Astrocyte (in vitro differentiated cells and primary cell): ENCODE measurements around the gene FAM117A. TPM values are rescaled to one million over a fixed set of nuclear protein-coding genes. Genes with fewer than 3 reads are reported as not detected.

Experiments
- DNase-seq: peaks from one replicate; pipeline ENCODE4 v3.0.0-alpha.2; 2010; ENCODE audit warnings: low read depth
- FAIRE-seq: peaks from 2 replicates; lab custom pipeline; 2011; peaks lifted over from hg19 to GRCh38; lab: Jason Lieb, UNC
- H2AFZ ChIP-seq: 2 replicates; pipeline ENCODE4 v1.6.0; 2012; ENCODE audit warnings: low read depth, low read length, inconsistent platforms
- H3K27ac ChIP-seq: 2 replicates; pipeline ENCODE4 v1.5.1; 2011; ENCODE audit warnings: low read depth, low read length, inconsistent platforms
- H3K27me3 ChIP-seq: 2 replicates; pipeline ENCODE4 v1.6.0; 2011; ENCODE audit warnings: low read length, inconsistent platforms; ENCODE audit not compliant: insufficient read depth
- H3K36me3 ChIP-seq: 2 replicates; pipeline ENCODE4 v1.5.1; 2011; ENCODE audit warnings: low read length, inconsistent platforms; ENCODE audit not compliant: insufficient read depth
- H3K4me1 ChIP-seq: 2 replicates; pipeline ENCODE4 v1.5.1; 2011; ENCODE audit warnings: low read length, inconsistent platforms; ENCODE audit not compliant: insufficient read depth
- H3K4me2 ChIP-seq: 2 replicates; pipeline ENCODE4 v1.6.0; 2012; ENCODE audit warnings: low read length, inconsistent platforms
- H3K4me3 ChIP-seq: 2 replicates; pipeline ENCODE4 v1.5.1; 2011; ENCODE audit warnings: low read depth, mild to moderate bottlenecking, low read length, inconsistent platforms; ENCODE audit not compliant: insufficient read depth
- H3K79me2 ChIP-seq: 2 replicates; pipeline ENCODE4 v1.6.0; 2012; ENCODE audit warnings: mild to moderate bottlenecking, low read length, inconsistent platforms; ENCODE audit not compliant: insufficient read depth
- H3K9ac ChIP-seq: 2 replicates; pipeline ENCODE4 v1.6.0; 2012; ENCODE audit warnings: mild to moderate bottlenecking, low read length, inconsistent platforms
- H3K9me3 ChIP-seq: 2 replicates; pipeline ENCODE4 v1.5.1; 2012; ENCODE audit warnings: low read depth, mild to moderate bottlenecking, low read length, inconsistent platforms; ENCODE audit not compliant: insufficient read depth
- H4K20me1 ChIP-seq: 2 replicates; pipeline ENCODE4 v1.6.0; 2012; ENCODE audit warnings: low read length, inconsistent platforms; ENCODE audit not compliant: insufficient read depth
- H3K27ac Mint-ChIP-seq: one replicate; pipeline ENCODE4 v1.8.0; 2021; ENCODE audit warnings: mild to moderate bottlenecking, mixed read lengths; ENCODE audit not compliant: unreplicated experiment
- H3K27me3 Mint-ChIP-seq: one replicate; pipeline ENCODE4 v1.8.0; 2021; ENCODE audit warnings: low read depth, mixed read lengths; ENCODE audit not compliant: unreplicated experiment
- H3K36me3 Mint-ChIP-seq: one replicate; pipeline ENCODE4 v1.8.0; 2021; ENCODE audit warnings: low read depth, mixed read lengths; ENCODE audit not compliant: unreplicated experiment
- H3K4me1 Mint-ChIP-seq: one replicate; pipeline ENCODE4 v1.8.0; 2021; ENCODE audit warnings: low read depth, mixed read lengths; ENCODE audit not compliant: unreplicated experiment
- H3K4me3 Mint-ChIP-seq: one replicate; pipeline ENCODE4 v1.8.0; 2021; ENCODE audit warnings: mild to moderate bottlenecking, moderate library complexity, mixed read lengths; ENCODE audit not compliant: unreplicated experiment
- H3K9me3 Mint-ChIP-seq: one replicate; pipeline ENCODE4 v1.8.0; 2021; ENCODE audit warnings: mild to moderate bottlenecking, mixed read lengths; ENCODE audit not compliant: unreplicated experiment
- CTCF ChIP-seq: IDR thresholded peaks from 2 replicates; pipeline ENCODE4 v1.5.1; 2011; ENCODE audit warnings: low read depth, mild to moderate bottlenecking, inconsistent platforms, low read length, moderate library complexity; ENCODE audit not compliant: insufficient read depth
- EZH2 ChIP-seq: IDR thresholded peaks from 2 replicates; pipeline ENCODE4 v1.6.1; 2012; ENCODE audit warnings: mild to moderate bottlenecking, low read length, inconsistent platforms; ENCODE audit not compliant: insufficient read depth
- total RNA-seq: library from RNA; stranded (reverse); gene quantifications from 2 replicates; pipeline ENCODE4 v1.2.1, GENCODE V29; 2021

Gene FAM117A
- total RNA-seq, 1 donor from 2014 or later = 8.0 TPM

GRCh38 chr17:49746791-49747490 lies 17.0 kb downstream of the FAM117A start:
- H3K4me1 ChIP-seq = no peaks in the 10 kb centered on the region
- no peak overlapping the region for H3K27ac ChIP-seq
- Mint-ChIP-seq H3K27ac (no peak overlapping the region), H3K27me3 (no peaks in the 10 kb centered on the region), H3K36me3 (peaks cover 4% of the 10 kb centered on the region), H3K4me3 (no peak overlapping the region), H3K4me1 (peaks cover 12% of the 10 kb centered on the region), H3K9me3 (peaks cover 2% of the 10 kb centered on the region)
- H3K9me3 ChIP-seq = no peaks in the 10 kb centered on the region
- no peak for DNase-seq
- peaks cover 3% of the 10 kb centered on the region for H4K20me1 ChIP-seq
- no peak overlapping the region for H3K4me3 ChIP-seq
- H2AFZ ChIP-seq = no peak overlapping the region
- H3K27me3 ChIP-seq = no peaks in the 10 kb centered on the region
- no peak for FAIRE-seq
- H3K36me3 ChIP-seq = no peaks in the 10 kb centered on the region
- TF ChIP-seq CTCF (no peak), EZH2 (no peak)
- no peak overlapping the region for H3K9ac ChIP-seq
- H3K79me2 ChIP-seq = no peaks in the 10 kb centered on the region
- H3K4me2 ChIP-seq = no peak overlapping the region

GRCh38 chr17:49745175-49746139 lies 18.5 kb downstream of the FAM117A start:
- no peaks in the 10 kb centered on the region for H3K36me3 ChIP-seq
- no peaks in the 10 kb centered on the region for H3K4me1 ChIP-seq
- H3K79me2 ChIP-seq = no peaks in the 10 kb centered on the region
- peaks cover 20% of the 10 kb centered on the region for H3K4me1 Mint-ChIP-seq
- no peaks in the 10 kb centered on the region for H3K9me3 ChIP-seq
- FAIRE-seq (no peak), DNase-seq (no peak)
- H3K4me2 ChIP-seq = no peak overlapping the region
- H3K27ac ChIP-seq = no peak overlapping the region
- H3K4me3 Mint-ChIP-seq = no peak overlapping the region
- H3K36me3 Mint-ChIP-seq = peaks cover 7% of the 10 kb centered on the region
- no peaks in the 10 kb centered on the region for H3K27me3 ChIP-seq
- peaks cover 2% of the 10 kb centered on the region for H3K9me3 Mint-ChIP-seq
- TF ChIP-seq EZH2 = no peak
- no peak for TF ChIP-seq CTCF
- no peak overlapping the region for H3K4me3 ChIP-seq
- no peak overlapping the region for H3K9ac ChIP-seq
- no peaks in the 10 kb centered on the region for H3K27me3 Mint-ChIP-seq
- H4K20me1 ChIP-seq = peaks cover 3% of the 10 kb centered on the region
- H2AFZ ChIP-seq = no peak overlapping the region
- H3K27ac Mint-ChIP-seq = no peak overlapping the region
